COR-L47 (cell line): Measurements from ENCODE around the gene OR52E6.

Experiments
- DNase-seq: peaks from one replicate; lab custom pipeline; 2025; lab: John Stamatoyannopoulos, UW

The OR52E6 gene

DNA sequence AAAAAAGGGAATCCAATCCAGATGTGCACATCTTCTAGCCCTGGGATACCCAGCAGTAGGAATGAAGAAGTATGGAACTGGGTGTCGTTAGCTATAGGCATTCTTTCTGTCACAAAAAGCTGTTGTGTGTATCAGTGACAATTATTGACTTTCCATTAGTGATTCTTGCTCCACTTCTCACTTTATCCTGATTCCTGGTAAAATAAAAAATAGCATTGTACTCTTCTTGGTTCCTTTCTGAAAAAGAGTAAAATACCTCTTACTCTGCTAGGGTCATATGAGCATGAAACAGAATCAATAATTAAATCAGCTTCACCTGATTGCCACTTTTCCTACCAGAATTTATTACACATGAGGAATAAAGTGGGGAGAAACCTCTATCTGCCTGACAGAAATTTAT lies at the start of gene OR52E6:
Gene OR52E6 (minus strand): TSS at position 101 of the 400 bp plus-strand sequence. CDS start 0 bp downstream, at position 101.
- no peak for DNase-seq

DNA sequence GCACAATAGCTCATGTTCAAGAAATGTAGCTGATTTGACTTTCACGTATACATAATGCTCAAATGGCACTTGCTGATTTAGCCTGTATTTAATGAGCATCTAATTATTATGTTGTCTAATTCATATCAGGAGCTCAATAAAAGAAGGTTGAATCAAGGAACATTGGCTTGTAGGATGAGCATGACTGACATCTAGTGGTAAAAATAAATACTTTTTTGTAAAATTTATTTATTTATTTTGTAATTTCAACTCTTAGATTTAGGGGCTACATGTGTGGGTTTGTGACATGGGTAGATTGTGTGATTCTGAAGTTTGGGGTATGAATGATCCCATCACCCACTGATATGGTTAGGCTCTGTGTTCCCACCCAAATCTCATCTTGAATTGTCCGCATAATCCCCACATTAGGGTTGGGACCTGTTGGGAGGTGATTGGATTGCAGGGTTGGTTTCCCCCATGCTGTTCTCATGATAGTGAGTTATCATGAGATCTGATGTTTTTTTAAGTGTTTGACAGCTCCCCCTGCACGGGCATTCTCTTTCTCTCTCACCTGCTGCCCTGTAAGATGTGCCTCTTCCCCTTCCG lies 49.6 kb upstream of the OR52E6 start:
- DNase-seq, result no peak

DNA sequence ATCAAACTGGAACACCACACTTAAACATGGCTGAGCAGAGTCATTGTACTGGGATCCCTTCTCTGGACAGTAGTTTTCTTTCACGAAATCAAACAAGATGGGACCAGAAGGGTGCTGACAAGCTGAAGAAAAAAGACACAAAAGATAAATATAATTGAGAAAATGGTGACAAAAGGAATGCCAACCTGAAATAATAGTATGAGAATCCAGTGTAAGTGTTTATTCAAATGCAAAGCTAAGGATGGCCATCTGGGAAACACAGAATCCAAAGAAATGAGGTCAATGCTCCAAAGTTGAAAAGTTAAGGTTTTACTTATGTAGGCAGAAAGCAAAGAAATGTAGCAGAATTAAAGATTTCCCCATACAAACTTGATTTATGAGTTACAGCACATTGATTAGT lies 46.0 kb upstream of the OR52E6 start:
- no peak for DNase-seq

DNA sequence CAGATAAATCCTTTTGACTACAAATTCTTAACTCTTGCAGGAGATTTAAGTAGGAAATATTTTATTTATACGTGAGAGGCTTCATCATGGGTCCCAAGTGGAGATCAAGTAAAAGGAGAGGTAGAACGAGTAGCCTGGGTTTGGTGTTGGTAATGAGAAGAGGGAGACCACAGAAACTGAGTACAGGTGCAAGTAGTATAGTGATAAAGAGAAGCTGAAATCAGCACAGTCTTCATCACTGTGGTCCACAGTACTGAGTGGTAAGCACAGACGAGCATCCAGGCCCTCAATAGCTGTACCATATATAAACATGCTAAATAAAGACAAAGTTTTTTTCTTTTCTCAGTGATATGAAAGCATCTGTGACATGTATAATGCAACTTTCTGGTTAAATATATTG lies 45.5 kb upstream of the OR52E6 start:
- no peak for DNase-seq

DNA sequence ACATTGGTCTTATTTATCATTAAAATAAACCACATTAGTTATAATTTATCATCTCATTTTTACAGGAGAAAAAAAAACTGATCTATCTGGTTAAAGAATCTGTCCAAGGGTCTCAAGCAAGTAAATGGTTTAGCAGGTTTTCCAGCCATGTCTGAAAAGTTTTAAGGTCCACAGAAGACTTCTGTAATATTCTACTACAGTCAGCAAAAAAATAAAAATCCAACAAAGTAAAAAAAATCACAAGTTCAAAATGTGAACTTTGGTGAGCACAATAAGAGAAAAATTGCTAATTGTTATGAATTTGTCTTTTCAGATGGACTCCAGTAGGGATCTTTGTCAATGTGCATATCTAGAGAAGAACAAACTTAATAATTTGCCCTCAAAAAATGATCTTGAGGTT lies 40.1 kb upstream of the OR52E6 start:
- no peak for DNase-seq

DNA sequence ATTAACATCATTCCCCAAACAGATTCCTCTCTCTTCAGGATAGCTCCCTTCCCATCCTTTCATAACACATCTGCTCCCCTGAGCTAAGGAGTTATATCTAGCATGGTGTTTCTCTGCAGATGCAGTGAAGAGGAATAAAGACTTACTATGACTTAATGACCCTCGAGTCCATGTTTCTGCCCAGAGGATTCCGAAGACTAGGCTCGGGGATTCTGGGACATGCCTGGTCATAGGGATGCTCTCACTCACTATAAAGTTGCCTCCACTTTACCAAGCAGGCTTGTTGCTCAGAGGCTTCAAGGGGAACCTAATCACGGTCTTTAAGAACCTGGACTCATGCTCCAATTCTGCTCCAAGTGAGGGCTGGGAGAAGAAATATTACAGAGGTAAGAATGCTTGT lies 38.6 kb upstream of the OR52E6 start, which contains the start of gene OR52E4:
Gene OR52E4 (plus strand): TSS at position 301 of the 400 bp plus-strand sequence. CDS start 3,664 bp downstream, outside the sequence.
- DNase-seq, result no peak

DNA sequence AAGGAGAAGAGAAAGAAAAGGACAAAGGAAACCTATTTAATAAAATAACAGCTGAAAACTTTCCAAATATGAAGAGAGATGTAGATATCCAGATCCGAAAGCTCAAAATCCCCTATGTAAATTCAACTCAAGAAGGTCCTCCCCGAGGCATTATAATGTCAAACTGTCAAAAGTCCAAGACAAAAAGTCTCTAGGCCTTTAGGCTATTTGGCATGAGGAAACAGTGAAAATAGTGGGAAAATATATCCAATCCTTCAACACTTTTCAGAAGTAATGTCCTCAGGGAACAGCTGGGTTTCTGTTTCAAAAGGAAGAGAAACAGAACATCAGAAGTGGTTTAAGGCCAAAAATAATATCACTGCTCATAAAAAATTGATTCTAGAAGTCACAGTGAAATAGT lies 36.9 kb upstream of the OR52E6 start:
- DNase-seq, result no peak

DNA sequence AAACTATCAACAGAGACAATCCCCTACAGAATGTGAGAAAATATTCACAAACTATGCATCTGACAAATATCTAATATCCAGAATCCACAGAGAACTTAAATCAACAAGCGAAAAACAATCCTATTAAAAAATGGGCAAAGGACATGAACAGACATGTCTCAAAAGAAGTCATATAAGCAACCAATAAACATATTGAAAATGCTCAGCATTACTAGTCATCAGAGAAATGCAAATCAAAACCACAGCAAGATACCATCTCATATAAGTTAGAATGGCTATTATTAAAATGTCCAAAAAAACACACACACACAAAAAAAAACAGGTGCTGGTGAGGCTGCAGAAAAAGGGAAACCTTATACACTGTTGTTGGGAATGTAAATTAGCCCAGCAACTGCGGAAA lies 24.1 kb upstream of the OR52E6 start:
- DNase-seq, result no peak

DNA sequence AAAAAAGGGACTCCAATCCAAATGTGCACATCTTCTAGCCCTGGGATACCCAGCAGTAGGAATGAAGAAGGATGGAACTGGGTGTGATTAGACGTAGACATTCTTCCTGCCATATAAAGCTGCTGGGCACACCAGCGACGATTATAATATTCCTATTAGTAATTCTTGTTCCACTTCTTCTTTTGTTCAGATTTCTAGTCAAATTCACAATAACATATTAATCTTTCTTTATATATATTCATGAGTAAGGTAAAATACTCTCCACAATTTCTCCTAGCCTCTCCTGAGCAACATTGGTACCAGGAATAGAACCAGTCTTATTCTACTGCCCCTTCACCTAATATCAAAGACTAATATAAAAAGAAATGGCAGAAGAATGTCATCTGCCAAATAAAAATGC lies 15.9 kb upstream of the OR52E6 start, which contains the start of gene OR52E8:
Gene OR52E8 (minus strand): TSS at position 101 of the 400 bp plus-strand sequence. CDS start 0 bp downstream, at position 101.
- DNase-seq, result no peak

DNA sequence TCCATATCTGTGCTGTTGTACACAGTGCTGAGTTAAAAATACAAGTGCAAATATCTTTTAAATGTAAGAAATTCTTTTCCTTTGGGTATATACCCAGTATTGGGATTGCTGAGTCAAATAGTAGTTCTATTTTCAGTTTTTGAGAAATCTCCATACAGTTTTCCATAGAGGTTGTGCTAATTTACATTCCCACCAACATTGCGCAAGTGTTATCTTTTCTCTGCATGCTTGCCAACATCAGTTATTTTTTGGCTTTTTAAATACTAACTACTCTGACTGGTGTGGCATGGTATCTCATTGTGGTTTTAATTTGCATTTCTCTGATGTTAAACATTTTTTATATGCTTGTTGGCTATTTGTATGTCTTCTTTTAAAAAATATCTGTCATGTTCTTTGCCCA lies 9.3 kb upstream of the OR52E6 start:
- DNase-seq, result no peak

DNA sequence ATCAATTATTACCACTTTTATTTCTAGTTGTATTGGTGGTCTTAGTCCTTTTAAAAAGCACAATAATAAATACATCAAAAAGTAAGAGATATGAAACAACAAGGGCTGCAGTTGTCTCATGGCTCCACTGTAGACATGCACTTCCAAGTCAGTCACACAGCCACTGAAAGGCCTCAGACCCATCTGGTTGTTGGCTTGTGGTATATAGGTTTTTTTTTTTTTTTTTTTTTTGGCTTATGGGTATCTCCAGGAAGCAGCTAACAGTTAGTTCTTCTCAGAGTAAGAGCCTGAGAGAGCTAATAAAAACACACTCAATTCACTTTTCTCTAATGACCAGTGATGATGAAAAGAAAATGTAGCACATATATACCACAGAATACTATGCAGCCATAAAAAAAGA lies 6.0 kb upstream of the OR52E6 start:
- no peak for DNase-seq

DNA sequence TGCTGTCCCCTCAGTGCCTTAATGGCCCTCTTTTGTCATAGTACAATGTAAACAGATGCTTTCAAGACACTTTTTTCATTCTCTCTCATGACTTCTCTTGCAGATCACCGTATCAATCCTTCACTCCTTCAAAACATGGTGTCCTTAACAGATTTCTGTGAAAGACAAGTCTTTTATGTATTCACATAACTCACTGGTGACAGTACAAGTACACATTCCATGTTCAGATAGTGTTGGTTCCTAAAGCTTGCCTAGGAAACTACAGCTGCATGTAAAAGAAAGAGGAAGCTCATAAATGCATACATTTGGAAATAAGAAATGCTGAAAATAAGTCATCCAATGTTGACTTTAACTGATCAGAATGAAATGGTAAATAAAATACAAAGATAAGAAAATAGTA lies 5.0 kb upstream of the OR52E6 start:
- DNase-seq, result no peak

DNA sequence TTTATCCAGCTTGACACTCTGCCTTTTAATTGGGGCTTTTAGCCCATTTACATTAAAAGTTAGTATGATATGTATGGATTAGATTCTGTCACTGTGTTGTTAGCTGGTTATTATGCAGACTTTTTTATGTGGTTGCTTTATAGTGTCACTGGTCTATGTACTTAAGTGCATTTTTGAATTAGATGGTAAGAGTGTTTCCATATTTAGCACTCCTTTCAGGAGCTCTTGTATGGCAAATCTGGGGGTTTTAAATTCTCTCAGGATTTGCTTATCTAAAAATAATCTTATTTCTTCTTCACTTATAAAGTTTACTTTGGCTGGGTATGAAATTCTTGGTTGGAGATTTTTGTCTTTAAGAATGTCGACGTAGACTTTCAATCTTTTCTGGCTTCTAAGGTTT lies 4.0 kb downstream of the OR52E6 start:
- DNase-seq, result no peak

DNA sequence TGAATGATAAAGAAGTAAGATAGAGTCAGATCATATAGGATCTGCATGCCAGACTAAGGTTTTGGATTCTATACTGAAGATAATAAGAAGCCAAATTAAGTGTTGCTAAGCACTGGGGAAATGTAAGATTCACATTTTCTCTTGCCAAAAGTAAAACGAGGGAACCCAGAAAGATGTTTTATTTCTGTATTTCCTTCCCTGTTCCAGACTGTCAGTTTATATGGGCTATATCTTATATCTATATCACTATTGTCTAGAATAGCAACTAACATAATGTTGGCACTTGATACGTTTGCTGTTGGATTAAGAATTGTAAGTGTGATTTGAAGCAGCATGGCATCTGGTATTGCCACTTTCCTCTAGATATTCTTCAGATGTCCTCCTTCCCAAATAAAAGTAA lies 8.3 kb downstream of the OR52E6 start:
- DNase-seq, result no peak

DNA sequence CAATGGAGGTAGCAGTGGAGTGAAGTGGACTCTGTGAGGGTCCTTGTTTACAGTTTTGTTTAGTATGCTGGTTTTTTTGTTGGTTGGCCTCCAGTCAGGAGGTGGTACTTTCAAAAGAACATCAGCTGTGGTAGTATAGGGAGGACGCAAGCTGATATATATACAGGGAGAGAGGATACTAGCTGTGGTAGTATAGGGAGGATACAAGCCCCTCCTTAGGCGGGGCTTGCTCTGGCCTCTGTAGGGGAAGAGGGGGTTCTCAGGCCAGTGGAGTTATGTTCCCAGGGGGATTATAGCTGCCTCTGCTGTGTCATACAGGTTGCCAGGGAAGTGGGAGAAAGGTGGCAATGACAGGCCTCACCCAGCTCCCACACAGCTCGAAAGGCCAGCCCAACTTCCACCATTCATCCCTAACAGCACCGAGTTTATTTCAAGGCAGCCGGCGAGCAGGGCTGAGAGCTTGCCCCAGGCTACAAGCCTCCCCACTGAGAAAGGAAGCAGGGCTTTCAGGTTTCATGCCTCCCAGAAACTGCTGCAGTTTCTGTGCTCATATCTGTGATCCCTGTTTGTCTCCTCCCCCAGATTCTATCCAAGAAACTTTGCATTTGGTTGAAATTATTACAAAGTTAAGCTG lies 10.4 kb downstream of the OR52E6 start:
- no peak for DNase-seq

DNA sequence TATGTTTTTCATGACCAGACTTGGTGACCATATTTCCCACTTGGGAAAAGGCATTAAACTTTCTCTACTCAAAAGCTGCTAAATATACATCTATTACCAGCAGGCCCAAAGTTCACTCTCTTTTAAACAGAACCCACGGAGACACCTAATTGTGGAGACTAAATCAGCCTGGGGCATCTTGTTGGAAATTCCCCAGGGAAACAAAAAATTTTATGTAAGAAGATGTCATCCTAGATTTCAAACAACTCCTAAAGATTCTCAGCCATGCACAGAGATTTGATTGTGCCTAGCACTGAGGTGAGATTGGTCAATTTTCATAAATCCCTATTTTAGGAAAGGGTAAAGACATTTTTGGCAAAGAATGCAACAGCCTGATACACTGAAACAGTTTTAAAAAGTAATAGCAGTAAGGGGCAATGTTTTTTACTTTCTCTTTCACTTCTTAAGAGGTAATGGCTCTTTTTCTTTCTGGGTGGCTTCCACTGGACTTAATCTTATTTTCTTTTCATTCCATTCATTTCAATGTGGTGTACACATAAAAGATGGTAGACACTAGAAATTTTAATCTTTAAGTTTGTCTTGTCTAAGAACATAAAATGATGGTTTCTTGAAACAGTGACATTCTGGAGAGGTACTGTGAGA lies 23.3 kb downstream of the OR52E6 start:
- no peak for DNase-seq

DNA sequence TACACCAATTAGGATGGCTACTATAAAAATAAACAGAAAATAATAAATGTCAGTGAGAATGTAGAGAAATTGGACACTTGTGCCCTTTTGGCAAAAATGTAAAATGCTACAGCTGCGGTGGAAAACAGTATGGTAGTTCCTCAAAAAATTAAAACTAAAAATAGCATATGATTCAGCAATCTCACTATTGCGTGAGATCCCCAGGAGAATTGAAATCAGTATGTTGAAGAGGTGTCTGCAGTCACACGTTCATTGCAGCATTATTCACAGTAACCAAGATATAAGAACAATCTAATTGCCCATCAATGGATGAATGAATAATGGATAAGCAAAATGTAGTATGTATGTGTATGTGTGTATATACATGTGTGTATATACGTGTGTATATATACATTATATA lies 26.2 kb downstream of the OR52E6 start:
- no peak for DNase-seq

DNA sequence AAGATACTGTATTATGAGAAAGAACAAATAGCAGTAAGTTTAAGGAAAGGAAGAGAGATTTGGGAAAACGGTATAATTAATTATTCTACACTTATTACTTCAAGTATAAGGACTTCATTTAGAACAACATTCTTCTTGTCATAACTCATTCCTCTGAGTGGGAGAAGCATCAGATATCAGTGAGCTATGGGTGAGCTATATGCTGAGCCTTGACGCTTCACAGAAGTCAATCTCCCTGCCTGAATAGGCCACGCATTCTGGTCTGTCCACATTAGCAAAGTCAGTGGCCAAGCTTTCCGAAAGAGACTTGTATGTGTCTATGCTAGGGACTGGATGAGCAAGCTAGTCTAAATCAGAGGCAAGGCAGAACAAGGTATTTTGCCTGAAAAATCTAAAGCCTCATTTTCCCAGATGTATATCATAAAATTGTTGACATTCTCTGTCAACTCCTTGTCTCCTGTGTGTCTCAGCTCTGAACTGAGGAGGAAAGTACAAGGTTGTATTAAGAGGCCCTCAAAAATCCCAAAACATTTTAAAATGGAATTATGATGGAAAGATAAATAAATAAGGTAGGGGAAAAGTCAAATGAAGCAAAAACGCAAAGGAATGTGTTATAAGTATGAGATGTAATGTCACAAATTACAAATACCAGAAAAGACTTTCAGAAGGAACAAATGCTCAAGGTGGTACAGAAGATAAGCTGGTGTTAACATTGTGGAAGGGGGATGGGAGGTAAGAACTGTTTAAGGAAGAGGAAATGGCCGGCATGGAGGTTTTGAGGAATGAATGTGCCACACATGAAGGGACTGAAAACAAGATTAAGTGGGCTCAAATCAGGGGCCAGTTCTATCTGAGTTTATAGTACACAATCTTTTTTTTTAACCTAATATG lies 31.5 kb downstream of the OR52E6 start:
- no peak for DNase-seq

DNA sequence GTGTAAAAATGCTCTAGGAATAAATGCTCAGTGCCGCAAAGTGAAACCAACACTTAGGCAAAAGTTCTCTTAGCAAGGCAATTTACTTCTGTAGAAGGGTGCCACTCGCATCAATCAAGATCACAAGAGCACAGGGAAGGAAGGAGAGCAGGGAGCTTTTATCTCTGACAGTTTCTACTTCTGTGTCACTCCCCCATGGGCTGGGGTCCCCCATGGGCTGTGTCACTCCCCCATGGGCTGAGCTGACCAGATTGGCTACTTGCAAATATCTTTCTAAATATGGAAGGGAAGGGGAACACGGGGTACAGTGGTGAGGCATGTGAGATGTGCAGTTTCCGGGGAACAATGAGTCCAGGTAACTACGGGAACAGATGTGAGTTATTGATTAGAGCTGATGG lies 32.6 kb downstream of the OR52E6 start:
- no peak for DNase-seq

DNA sequence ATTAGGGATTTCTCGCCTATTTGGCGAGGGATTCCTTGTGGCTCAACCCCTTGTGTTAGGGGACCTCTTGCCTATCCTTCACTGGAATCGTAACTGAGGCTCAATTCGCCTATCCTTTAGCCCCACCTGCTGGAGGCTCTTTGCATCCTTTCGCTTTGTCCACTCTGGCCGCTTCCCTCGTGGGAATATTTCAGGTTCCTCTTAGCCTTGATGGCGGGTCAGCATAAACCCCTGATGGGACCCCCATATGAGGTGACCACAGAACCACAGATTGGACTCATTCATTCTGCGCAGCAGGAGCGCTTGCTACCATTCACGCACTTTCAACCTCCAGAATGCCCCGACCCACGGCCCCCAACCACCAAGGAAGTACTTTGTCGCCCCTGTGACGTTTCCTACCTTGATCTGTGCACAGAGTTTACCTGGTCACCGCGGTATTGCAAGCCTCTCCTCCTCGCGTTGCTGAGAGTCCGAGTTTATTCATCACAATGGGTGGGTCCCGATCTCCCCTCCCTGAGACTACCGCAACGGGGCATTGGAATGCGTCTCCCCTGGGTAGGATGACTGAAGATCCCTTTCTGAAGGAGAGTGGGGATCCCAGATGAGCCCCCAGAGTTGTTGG lies 33.1 kb downstream of the OR52E6 start, which contains the start of gene OR52N2:
Gene OR52N2 (plus strand): TSS at position 425 of the 622 bp plus-strand sequence. CDS start 11,412 bp downstream, outside the sequence.
- DNase-seq, result peak; percentile 39

DNA sequence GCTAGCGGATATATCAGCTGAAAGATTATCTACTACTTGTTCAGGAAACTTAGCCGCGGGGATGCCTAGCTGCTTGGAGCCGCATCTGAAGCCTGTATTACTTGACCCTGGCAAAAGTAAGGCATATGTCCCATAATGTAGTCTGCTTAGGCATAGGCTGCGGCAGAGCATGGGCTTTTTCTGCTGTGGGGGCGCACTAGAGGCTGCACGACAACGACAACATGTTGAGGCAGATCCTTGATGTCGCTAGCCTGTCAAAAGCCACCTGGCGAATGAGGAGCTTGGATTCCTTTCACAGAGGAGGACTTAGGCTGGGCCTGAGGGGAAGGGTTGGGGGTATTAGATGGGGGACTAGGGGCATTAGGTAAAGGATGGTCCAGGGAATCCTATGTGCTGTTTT lies 34.1 kb downstream of the OR52E6 start:
- DNase-seq, result no peak

DNA sequence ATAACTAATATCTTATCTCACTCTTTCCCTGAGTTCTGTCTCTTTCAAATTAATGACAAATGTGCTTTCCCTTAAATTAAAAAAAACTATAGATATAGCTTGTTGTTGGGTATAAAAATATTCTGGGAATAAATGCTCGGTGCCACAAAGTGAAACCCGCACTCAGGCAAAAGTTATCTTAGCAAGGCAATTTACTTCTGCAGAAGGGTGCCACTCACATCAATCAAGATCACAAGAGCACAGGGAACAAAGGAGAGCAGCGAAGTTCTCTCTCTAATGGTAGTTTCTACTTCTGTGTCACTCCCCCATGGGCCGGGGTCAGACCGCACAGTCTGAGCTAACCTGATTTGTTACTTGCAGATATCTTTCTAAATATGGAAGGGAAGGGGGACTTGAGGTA lies 37.7 kb downstream of the OR52E6 start:
- no peak for DNase-seq
